Esophagus muscularis mucosa (tissue), 3 donors: ENCODE measurements around the gene LCN15.

Experiments used
- POLR2A ChIP-seq: fragments of 450-650 bp; IDR thresholded peaks from one replicate; pipeline ENCODE4 v1.6.1; 2017; ENCODE audit warnings: antibody characterized with exemption, moderate library complexity, mild to moderate bottlenecking, low read depth
- POLR2AphosphoS5 ChIP-seq, 2 donors: sonication (generic); formaldehyde crosslinking; IDR thresholded peaks; one replicate each; pipeline ENCODE4 v1.6.1; 2017; ENCODE audit warnings: antibody characterized with exemption in 2 of 2
- TF ChIP-seq, protein P1 (sequence below), 3 experiments: fragments of 200-600 bp in 2 of 3; fragments of 450-650 bp in 1 of 3; sonication (generic) in 2 of 3; IDR thresholded peaks; one replicate each; pipeline ENCODE4 v1.5.1; 2017 to 2019; ENCODE audit warnings: antibody characterized with exemption in 3 of 3, mild to moderate bottlenecking in 2 of 3, moderate library complexity in 1 of 3

DNA sequence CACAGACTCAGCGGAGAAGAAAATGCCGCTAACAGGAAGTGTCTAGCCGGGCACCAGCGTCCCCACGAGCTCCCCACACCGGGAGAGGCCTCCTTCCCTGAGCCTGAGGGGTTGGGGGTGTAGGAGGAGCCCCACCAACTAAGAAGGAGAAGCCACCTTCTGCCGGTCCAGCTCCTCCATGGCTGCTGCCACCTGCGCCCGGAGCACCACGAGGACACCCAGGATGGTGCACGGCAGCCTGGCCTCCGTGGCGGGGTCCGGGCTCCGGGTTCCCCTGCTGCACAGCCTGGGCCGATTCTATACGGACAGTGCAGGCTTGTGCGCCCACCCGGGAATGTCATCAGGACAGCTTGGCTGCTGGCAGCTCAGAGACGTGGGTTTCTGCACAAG is 6.6 kb downstream of the LCN15 start:
- TF ChIP-seq, protein P1, sequence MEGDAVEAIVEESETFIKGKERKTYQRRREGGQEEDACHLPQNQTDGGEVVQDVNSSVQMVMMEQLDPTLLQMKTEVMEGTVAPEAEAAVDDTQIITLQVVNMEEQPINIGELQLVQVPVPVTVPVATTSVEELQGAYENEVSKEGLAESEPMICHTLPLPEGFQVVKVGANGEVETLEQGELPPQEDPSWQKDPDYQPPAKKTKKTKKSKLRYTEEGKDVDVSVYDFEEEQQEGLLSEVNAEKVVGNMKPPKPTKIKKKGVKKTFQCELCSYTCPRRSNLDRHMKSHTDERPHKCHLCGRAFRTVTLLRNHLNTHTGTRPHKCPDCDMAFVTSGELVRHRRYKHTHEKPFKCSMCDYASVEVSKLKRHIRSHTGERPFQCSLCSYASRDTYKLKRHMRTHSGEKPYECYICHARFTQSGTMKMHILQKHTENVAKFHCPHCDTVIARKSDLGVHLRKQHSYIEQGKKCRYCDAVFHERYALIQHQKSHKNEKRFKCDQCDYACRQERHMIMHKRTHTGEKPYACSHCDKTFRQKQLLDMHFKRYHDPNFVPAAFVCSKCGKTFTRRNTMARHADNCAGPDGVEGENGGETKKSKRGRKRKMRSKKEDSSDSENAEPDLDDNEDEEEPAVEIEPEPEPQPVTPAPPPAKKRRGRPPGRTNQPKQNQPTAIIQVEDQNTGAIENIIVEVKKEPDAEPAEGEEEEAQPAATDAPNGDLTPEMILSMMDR (IDR thresholded peaks at IDR 0.05): no peak
- no peak for TF ChIP-seq POLR2A
- no peak for TF ChIP-seq POLR2AphosphoS5 (IDR thresholded peaks at IDR 0.05)
